Measurements from ENCODE around the gene CD160.
"Not testable (repeated sequence)": the region's sequence is repeated elsewhere in the genome, so short reads cannot be mapped to it uniquely, and the experiment has no call there.

CD160 gene

GRCh38 chr1:145719230-145720079 is at the start of gene CD160:
CD160 (plus strand) TSS chr1:145719499; CDS start chr1:145728328, 8,829 bp downstream.
- DNase-seq (ENCODE audit: low spot score), result no peak

GRCh38 chr1:145670995-145671745 is 48.1 kb upstream of the CD160 start:
- DNase-seq (ENCODE audit: low spot score), result not testable (repeated sequence)

DNA sequence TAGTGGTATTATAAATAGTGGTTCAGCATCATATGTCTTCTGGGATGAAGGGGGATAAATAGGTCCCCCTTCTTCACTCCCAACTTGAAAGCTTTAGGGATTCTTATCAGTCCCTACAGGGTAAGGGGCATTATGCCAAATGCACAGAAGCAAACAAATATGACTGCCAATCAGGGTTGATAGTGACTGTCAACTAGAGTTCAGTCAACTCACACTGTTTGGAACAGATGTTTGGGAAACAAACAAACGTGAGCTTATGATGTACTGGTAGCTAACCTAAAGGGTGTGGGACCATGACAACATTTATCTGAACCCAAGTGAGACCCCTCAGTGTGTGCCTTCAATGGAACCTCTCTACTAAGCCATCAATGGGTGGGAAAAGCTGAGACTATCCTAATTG is 46.1 kb upstream of the CD160 start:
- DNase-seq (ENCODE audit: low spot score), result not testable (repeated sequence)

GRCh38 chr1:145684858-145685257 is 34.4 kb upstream of the CD160 start:
- not testable (repeated sequence) for DNase-seq (ENCODE audit: low spot score)

DNA sequence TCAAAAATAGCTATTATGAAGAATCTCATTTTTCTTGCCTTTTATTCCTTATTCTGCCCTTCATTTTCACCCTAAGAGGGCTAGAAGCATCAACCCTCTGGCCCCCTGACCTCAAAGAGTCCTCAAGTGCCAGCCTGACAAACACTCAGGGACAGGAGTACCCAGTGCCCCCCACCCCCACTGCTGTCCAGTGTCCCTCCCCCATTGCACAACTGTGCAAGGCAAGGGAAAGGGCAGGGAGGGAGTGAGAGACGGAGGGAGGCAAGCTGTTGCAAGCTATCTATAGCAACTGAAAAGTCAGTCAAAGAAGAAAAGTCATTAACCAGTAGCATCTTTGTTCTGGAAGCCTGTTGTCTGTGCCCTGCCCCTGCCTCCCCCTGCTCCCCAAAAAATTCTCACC is 33.2 kb upstream of the CD160 start:
- DNase-seq (ENCODE audit: low spot score), result not testable (repeated sequence)

DNA sequence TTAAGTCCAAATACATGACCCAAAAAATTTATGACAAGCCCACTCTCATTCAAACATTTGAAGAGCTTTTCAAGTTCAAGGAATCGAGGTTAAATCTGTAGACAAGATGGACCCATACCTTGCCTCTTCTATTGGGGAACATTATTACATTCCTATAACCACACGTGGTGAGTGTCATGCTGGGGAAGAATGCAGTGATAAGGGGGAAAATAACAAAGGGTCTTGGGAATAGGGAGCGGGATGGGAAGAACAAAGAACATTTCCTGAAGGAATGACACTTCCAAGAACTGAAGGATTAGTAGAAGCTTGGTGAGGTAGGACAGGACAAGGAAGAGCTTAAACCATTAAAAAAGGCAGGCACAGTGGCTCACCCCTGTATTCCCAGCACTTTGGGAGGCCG is 31.0 kb upstream of the CD160 start:
- no peak for DNase-seq (ENCODE audit: low spot score)

DNA sequence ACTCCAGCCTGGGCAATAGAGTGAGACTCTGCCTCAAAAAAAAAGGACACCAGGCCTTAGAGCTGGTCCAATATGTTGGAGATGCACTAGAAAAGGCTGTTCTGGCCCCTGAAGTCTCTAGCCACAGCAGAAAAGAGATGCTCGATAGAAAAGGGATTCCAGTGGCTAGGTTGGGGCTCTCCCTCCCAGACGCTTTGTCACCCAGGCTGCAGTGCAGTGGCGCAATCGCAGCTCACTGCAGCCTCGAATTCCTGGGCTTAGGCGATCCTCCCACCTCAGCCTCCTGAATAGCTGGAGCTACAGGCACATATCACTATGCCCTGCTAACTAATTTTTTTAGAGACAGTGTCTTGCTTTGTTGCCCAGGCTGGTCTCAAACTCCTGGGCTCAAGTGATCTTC is 30.4 kb upstream of the CD160 start:
- no peak for DNase-seq (ENCODE audit: low spot score)

DNA sequence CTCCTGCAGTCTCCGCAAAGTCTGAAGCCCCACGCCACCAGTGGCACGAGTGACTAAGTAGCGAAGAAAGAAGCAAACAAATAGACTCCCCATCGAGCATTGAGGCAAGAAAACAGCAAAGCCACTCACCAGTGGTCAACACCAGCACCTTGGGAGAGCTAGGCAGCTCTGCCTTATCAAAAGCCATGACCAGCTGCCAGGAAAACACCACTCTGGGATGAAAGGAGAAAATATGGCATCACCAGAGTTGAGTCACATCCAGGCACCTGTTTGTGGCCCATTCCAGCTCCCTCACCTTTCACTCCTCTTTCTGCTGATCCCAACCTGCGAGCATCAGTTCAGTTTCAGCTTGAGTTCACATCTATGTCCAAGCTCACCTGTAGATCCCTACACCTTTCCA is 29.4 kb upstream of the CD160 start:
- no peak for DNase-seq (ENCODE audit: low spot score)

GRCh38 chr1:145690587-145691558 is 28.4 kb upstream of the CD160 start:
- no peak for DNase-seq (ENCODE audit: low spot score)

- DNase-seq (ENCODE audit: low spot score), result no peak
Measured at GRCh38 chr1:145692785-145693443, 26.4 kb upstream of the CD160 start.

- DNase-seq (ENCODE audit: low spot score), result no peak
Measured at GRCh38 chr1:145695821-145696629, 23.3 kb upstream of the CD160 start.

GRCh38 chr1:145696630-145696960 is 22.7 kb upstream of the CD160 start:
- DNase-seq (ENCODE audit: low spot score), result no peak

- no peak for DNase-seq (ENCODE audit: low spot score)
Measured at GRCh38 chr1:145701306-145701862, 17.9 kb upstream of the CD160 start.

- no peak for DNase-seq (ENCODE audit: low spot score)
Measured at GRCh38 chr1:145702052-145702451, 17.2 kb upstream of the CD160 start.

GRCh38 chr1:145702826-145703225 is 16.5 kb upstream of the CD160 start:
- DNase-seq (ENCODE audit: low spot score), result no peak

DNA sequence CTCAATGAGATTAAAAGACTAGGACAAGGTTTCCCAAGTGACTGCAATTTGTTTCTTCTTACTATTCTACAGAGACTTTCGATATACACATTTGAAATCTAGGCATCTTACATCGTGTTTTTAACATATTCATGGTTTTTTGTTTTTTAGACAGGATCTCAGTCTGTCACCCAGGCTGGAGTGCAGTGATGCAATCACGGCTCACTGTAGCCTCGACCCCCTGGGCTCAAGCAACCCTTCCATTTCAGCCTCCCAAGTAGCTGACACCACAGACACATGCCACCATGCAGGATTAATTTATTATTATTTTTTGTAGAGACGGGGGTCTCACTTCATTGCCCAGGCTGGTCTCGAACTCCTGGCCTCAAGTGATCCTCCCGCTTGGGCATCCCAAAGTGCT is 13.7 kb upstream of the CD160 start:
- no peak for DNase-seq (ENCODE audit: low spot score)

GRCh38 chr1:145706086-145706664 is 13.1 kb upstream of the CD160 start:
- no peak for DNase-seq (ENCODE audit: low spot score)

DNA sequence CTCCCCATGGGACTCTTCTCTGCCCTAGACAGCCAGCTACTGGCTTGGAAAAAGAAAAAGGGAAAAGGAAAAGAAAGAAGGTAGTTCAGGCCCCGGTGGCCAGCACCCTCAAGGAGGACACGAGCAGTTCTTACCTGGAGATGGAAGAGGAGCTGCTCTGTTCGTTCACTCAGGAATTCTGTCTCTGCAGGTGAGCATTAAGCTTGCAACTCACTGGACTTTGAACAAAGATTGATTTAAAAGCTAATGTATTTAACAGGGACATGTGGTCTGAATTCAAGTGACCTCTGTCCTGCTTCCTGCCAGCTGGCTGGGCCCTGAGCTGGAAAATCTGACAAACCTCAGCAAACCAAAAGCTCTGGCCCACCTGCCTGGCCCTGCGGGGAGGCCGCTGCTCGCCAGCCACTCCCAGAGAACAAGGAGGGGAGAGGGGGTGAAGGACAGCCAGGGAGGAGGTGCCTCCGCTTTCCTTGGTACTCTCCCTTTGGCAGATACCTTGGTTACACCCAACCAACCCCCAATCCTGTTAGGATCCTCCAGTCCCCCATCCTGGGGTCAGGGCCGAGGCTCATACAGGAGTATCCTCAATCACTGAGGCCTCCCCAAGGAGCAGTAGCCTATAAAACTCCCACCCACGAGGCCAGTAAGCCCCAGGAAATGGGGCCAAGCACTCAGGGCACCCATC is 12.0 kb upstream of the CD160 start, which contains the start of gene PDZK1:
TSS of gene PDZK1 (minus strand) at position 186 of the 685 bp plus-strand sequence. CDS start 19,347 bp downstream, outside the sequence.
- no peak for DNase-seq (ENCODE audit: low spot score)

DNA sequence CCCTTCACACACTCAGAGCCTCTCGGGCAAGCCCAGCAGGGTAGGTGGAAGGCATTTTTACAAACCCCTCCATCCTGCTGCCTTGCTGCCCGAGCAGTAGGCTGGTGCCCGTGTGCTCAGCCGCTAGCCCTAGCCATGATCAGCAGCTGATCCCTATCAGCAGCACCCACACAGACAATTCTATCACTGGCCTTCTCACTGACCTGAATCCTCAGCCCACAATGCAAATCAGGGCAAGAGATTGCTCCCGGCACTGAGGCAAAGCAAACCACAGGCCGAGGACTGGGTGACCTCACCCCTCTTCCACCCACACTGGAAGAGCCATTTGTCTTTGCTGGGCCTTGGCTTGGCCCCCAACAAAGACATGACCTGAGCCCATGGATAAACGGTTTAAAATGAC is 11.2 kb upstream of the CD160 start:
- no peak for DNase-seq (ENCODE audit: low spot score)
